Central memory CD8-positive, alpha-beta T cell (primary cell): Measurements from ENCODE around the gene THADA.

ENCODE experiments used
- ATAC-seq: fragments of 150-1000 bp; cut with Tn5 transposase; replicated peaks from 2 replicates; pipeline ENCODE4 v1.10.0; 2022; ENCODE audit warnings: mild to moderate bottlenecking, moderate FRiP score, moderate number of reproducible peaks; ENCODE audit not compliant: poor library complexity, severe bottlenecking; ENCODE audit errors: extremely low read depth
- DNase-seq, 2 donors: peaks; one replicate each; pipeline ENCODE4 v3.0.0; 2021; ENCODE audit warnings: low spot score in 2 of 2
- H3K27ac Mint-ChIP-seq: one replicate; pipeline ENCODE4 v1.8.0; 2022; ENCODE audit warnings: low read depth, mild to moderate bottlenecking, moderate library complexity, mixed read lengths
- H3K27me3 Mint-ChIP-seq: one replicate; pipeline ENCODE4 v1.8.0; 2022; ENCODE audit warnings: mixed read lengths
- H3K36me3 Mint-ChIP-seq: one replicate; pipeline ENCODE4 v1.8.0; 2022; ENCODE audit warnings: mild to moderate bottlenecking, moderate library complexity, mixed read lengths; ENCODE audit not compliant: insufficient read depth
- H3K4me1 Mint-ChIP-seq: one replicate; pipeline ENCODE4 v1.8.0; 2022; ENCODE audit warnings: mixed read lengths
- H3K4me3 Mint-ChIP-seq: one replicate; pipeline ENCODE4 v1.8.0; 2022; ENCODE audit warnings: mild to moderate bottlenecking, moderate library complexity, mixed read lengths
- H3K9me3 Mint-ChIP-seq: one replicate; pipeline ENCODE4 v1.8.0; 2022; ENCODE audit warnings: mixed read lengths

THADA gene

GRCh38 chr2:43414586-43415135, 181.2 kb downstream of the THADA start:
- ATAC-seq (no peak), DNase-seq (no peak)
- Mint-ChIP-seq H3K27ac (no peak overlapping the region), H3K36me3 (peaks cover 2% of the 10 kb centered on the region), H3K4me3 (no peak overlapping the region), H3K4me1 (peaks cover 15% of the 10 kb centered on the region), H3K27me3 (no peaks in the 10 kb centered on the region), H3K9me3 (no peaks in the 10 kb centered on the region)

- Mint-ChIP-seq H3K9me3 (no peaks in the 10 kb centered on the region), H3K36me3 (peaks cover 2% of the 10 kb centered on the region), H3K4me3 (no peak overlapping the region), H3K27ac (no peak overlapping the region), H3K4me1 (peaks cover 15% of the 10 kb centered on the region), H3K27me3 (no peaks in the 10 kb centered on the region)
- ATAC-seq (no peak), DNase-seq (no peak)
Observed at GRCh38 chr2:43414033-43414432, 181.8 kb downstream of the THADA start.

GRCh38 chr2:43412114-43412753, 183.6 kb downstream of the THADA start:
- no peak overlapping the region for H3K27ac Mint-ChIP-seq
- no peak for ATAC-seq
- no peaks in the 10 kb centered on the region for H3K27me3 Mint-ChIP-seq
- no peak overlapping the region for H3K4me3 Mint-ChIP-seq
- no peaks in the 10 kb centered on the region for H3K36me3 Mint-ChIP-seq
- no peak for DNase-seq
- no peaks in the 10 kb centered on the region for H3K9me3 Mint-ChIP-seq
- H3K4me1 Mint-ChIP-seq: peaks cover 6% of the 10 kb centered on the region

- Mint-ChIP-seq H3K36me3 (no peaks in the 10 kb centered on the region), H3K9me3 (no peaks in the 10 kb centered on the region), H3K27me3 (no peaks in the 10 kb centered on the region), H3K4me3 (no peak overlapping the region), H3K4me1 (peaks cover 6% of the 10 kb centered on the region), H3K27ac (no peak overlapping the region)
- ATAC-seq (no peak), DNase-seq (no peak)
Observed at GRCh38 chr2:43410055-43410604, 185.7 kb downstream of the THADA start.

- ATAC-seq (no peak), DNase-seq (no peak)
- no peaks in the 10 kb centered on the region for H3K4me1 Mint-ChIP-seq
- H3K9me3 Mint-ChIP-seq: no peaks in the 10 kb centered on the region
- no peaks in the 10 kb centered on the region for H3K27me3 Mint-ChIP-seq
- no peak overlapping the region for H3K4me3 Mint-ChIP-seq
- no peak overlapping the region for H3K27ac Mint-ChIP-seq
- no peaks in the 10 kb centered on the region for H3K36me3 Mint-ChIP-seq
Observed at GRCh38 chr2:43408407-43409160, 187.3 kb downstream of the THADA start.

GRCh38 chr2:43407935-43408334, 187.9 kb downstream of the THADA start:
- no peak overlapping the region for H3K27ac Mint-ChIP-seq
- no peaks in the 10 kb centered on the region for H3K9me3 Mint-ChIP-seq
- no peaks in the 10 kb centered on the region for H3K4me1 Mint-ChIP-seq
- H3K27me3 Mint-ChIP-seq: no peaks in the 10 kb centered on the region
- no peaks in the 10 kb centered on the region for H3K36me3 Mint-ChIP-seq
- DNase-seq (no peak), ATAC-seq (no peak)
- H3K4me3 Mint-ChIP-seq: no peak overlapping the region

- ATAC-seq: no peak
- H3K9me3 Mint-ChIP-seq: no peaks in the 10 kb centered on the region
- H3K4me3 Mint-ChIP-seq: no peak overlapping the region
- no peaks in the 10 kb centered on the region for H3K36me3 Mint-ChIP-seq
- H3K27ac Mint-ChIP-seq: no peak overlapping the region
- no peak for DNase-seq
- peaks cover 7% of the 10 kb centered on the region for H3K4me1 Mint-ChIP-seq
- no peaks in the 10 kb centered on the region for H3K27me3 Mint-ChIP-seq
Observed at GRCh38 chr2:43406651-43407279, 189.1 kb downstream of the THADA start.

GRCh38 chr2:43405829-43406228, 190.0 kb downstream of the THADA start:
- no peak for DNase-seq
- peaks cover 7% of the 10 kb centered on the region for H3K4me1 Mint-ChIP-seq
- H3K4me3 Mint-ChIP-seq: no peak overlapping the region
- H3K27ac Mint-ChIP-seq: no peak overlapping the region
- no peak for ATAC-seq
- H3K9me3 Mint-ChIP-seq: no peaks in the 10 kb centered on the region
- H3K27me3 Mint-ChIP-seq: no peaks in the 10 kb centered on the region
- no peaks in the 10 kb centered on the region for H3K36me3 Mint-ChIP-seq

GRCh38 chr2:43402452-43402937, 193.3 kb downstream of the THADA start:
- Mint-ChIP-seq H3K4me3 (no peak overlapping the region), H3K4me1 (peaks cover 7% of the 10 kb centered on the region), H3K36me3 (peaks cover 7% of the 10 kb centered on the region), H3K9me3 (no peaks in the 10 kb centered on the region), H3K27me3 (no peaks in the 10 kb centered on the region), H3K27ac (peak overlapping the region; percentile 66)
- ATAC-seq (no peak), DNase-seq (no peak)

- DNase-seq (no peak), ATAC-seq (no peak)
- no peak overlapping the region for H3K4me3 Mint-ChIP-seq
- peak overlapping the region; percentile 66 for H3K27ac Mint-ChIP-seq
- H3K36me3 Mint-ChIP-seq: peaks cover 7% of the 10 kb centered on the region
- H3K27me3 Mint-ChIP-seq: no peaks in the 10 kb centered on the region
- H3K9me3 Mint-ChIP-seq: no peaks in the 10 kb centered on the region
- H3K4me1 Mint-ChIP-seq: peaks cover 7% of the 10 kb centered on the region
Observed at GRCh38 chr2:43402002-43402401, 193.8 kb downstream of the THADA start.

GRCh38 chr2:43400508-43400907, 195.3 kb downstream of the THADA start:
- no peak overlapping the region for H3K4me3 Mint-ChIP-seq
- no peak overlapping the region for H3K27ac Mint-ChIP-seq
- peaks cover 7% of the 10 kb centered on the region for H3K36me3 Mint-ChIP-seq
- no peaks in the 10 kb centered on the region for H3K27me3 Mint-ChIP-seq
- ATAC-seq: no peak
- H3K9me3 Mint-ChIP-seq: no peaks in the 10 kb centered on the region
- H3K4me1 Mint-ChIP-seq: peaks cover 7% of the 10 kb centered on the region
- DNase-seq: no peak

GRCh38 chr2:43399515-43400264, 196.1 kb downstream of the THADA start:
- H3K27me3 Mint-ChIP-seq: no peaks in the 10 kb centered on the region
- H3K36me3 Mint-ChIP-seq: peaks cover 10% of the 10 kb centered on the region
- H3K4me3 Mint-ChIP-seq: no peak overlapping the region
- H3K9me3 Mint-ChIP-seq: no peaks in the 10 kb centered on the region
- ATAC-seq (no peak), DNase-seq (no peak)
- peaks cover 7% of the 10 kb centered on the region for H3K4me1 Mint-ChIP-seq
- H3K27ac Mint-ChIP-seq: no peak overlapping the region
